BLaER1 (cell line): Measurements from ENCODE around the gene CDC42BPB.

Source experiments
- H3K27ac ChIP-seq: shearing (Covaris generic); formaldehyde crosslinking; 2 replicates; pipeline ENCODE4 v1.8.1; 2022
- H3K27me3 ChIP-seq: shearing (Covaris generic); formaldehyde crosslinking; 2 replicates; pipeline ENCODE4 v1.8.1; 2022
- H3K36me3 ChIP-seq: shearing (Covaris generic); formaldehyde crosslinking; 2 replicates; pipeline ENCODE4 v1.8.1; 2022
- H3K4me1 ChIP-seq: shearing (Covaris generic); formaldehyde crosslinking; 2 replicates; pipeline ENCODE4 v1.8.1; 2022
- H3K4me2 ChIP-seq: shearing (Covaris generic); formaldehyde crosslinking; 2 replicates; pipeline ENCODE4 v1.8.1; 2022
- H3K4me3 ChIP-seq: shearing (Covaris generic); formaldehyde crosslinking; 2 replicates; pipeline ENCODE4 v1.8.1; 2022
- H3K9ac ChIP-seq: shearing (Covaris generic); formaldehyde crosslinking; 2 replicates; pipeline ENCODE4 v1.8.1; 2022
- H3K9me3 ChIP-seq: shearing (Covaris generic); formaldehyde crosslinking; 2 replicates; pipeline ENCODE4 v1.8.1; 2022
- H4K20me1 ChIP-seq: shearing (Covaris generic); formaldehyde crosslinking; 2 replicates; pipeline ENCODE4 v1.8.1; 2022
- Cebpa-rat ChIP-seq: shearing (Covaris generic); IDR thresholded peaks from 2 replicates; pipeline ENCODE4 v1.8.1; 2022

Gene CDC42BPB

DNA sequence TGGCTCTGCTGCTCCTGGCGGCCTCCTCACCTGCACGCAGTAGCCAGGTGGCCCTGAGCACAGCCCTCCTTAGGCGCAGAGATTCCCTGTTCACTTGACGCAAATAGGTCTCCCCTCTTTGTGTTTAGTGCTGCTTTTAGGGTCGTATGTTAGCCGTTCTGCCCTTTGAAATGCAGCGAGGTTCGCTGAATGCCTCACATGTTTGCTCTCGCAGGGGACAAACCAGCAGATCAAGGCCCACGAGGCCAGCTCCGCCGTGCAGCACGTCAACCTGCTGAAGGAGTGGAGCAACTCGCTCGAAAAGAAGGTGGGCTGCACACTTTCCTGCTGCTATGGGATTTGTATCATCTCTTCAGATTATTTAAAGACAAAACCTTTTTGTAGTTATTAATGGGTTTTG, 166.2 kb downstream of the CDC42BPB start:
- no peak overlapping the region for H3K27ac ChIP-seq
- H3K36me3 ChIP-seq, result peaks cover 76% of the 10 kb centered on the region

GRCh38 chr14:102889615-102890014, 167.7 kb downstream of the CDC42BPB start:
- Histone ChIP-seq H3K36me3 (peaks cover 76% of the 10 kb centered on the region), H3K4me2 (no peak overlapping the region), H3K4me3 (no peak overlapping the region), H3K9ac (no peak overlapping the region), H4K20me1 (no peaks in the 10 kb centered on the region), H3K9me3 (no peaks in the 10 kb centered on the region), H3K27ac (no peak overlapping the region), H3K4me1 (peaks cover 20% of the 10 kb centered on the region), H3K27me3 (no peaks in the 10 kb centered on the region)
- TF ChIP-seq Cebpa-rat, result no peak

More for the DNA sequence above, 166.2 kb downstream of the CDC42BPB start:
- TF ChIP-seq Cebpa-rat, result no peak
- H3K4me1 ChIP-seq, result peaks cover 13% of the 10 kb centered on the region
- H3K4me3 ChIP-seq, result no peak overlapping the region
- no peaks in the 10 kb centered on the region for H3K9me3 ChIP-seq
- H3K4me2 ChIP-seq, result no peak overlapping the region
- H3K9ac ChIP-seq, result no peak overlapping the region
- H3K27me3 ChIP-seq, result no peaks in the 10 kb centered on the region
- H4K20me1 ChIP-seq, result no peaks in the 10 kb centered on the region

DNA sequence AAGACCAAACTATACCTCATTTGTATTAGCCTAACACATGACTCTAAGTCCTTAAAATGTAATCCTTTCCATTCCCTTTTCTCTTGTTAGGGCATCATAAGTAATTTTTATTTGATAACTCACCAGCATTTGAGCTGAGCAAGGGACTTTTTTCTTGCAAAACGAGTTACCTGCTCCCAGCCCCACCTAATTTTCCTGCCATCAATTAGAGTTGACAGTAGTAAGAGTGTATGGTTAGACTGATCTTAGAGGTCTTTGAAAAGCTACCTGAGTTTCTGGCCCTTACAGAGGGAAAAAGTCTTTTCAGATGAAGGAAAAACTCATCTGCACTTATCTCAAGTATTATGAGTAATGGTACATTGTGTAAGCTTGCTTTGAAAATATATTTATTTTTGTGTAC, 168.6 kb downstream of the CDC42BPB start:
- no peak overlapping the region for H3K4me2 ChIP-seq
- H3K27ac ChIP-seq, result no peak overlapping the region
- no peaks in the 10 kb centered on the region for H3K27me3 ChIP-seq
- H4K20me1 ChIP-seq, result no peaks in the 10 kb centered on the region
- H3K4me3 ChIP-seq, result no peak overlapping the region
- peaks cover 18% of the 10 kb centered on the region for H3K4me1 ChIP-seq
- H3K9me3 ChIP-seq, result no peaks in the 10 kb centered on the region
- peaks cover 75% of the 10 kb centered on the region for H3K36me3 ChIP-seq
- no peak for TF ChIP-seq Cebpa-rat
- H3K9ac ChIP-seq, result no peak overlapping the region

GRCh38 chr14:102885737-102886447, 171.5 kb downstream of the CDC42BPB start:
- no peaks in the 10 kb centered on the region for H4K20me1 ChIP-seq
- no peak overlapping the region for H3K27ac ChIP-seq
- no peak for TF ChIP-seq Cebpa-rat
- no peaks in the 10 kb centered on the region for H3K9me3 ChIP-seq
- H3K4me2 ChIP-seq, result no peak overlapping the region
- H3K4me3 ChIP-seq, result no peak overlapping the region
- H3K4me1 ChIP-seq, result peaks cover 8% of the 10 kb centered on the region
- no peak overlapping the region for H3K9ac ChIP-seq
- H3K36me3 ChIP-seq, result peaks cover 72% of the 10 kb centered on the region
- no peaks in the 10 kb centered on the region for H3K27me3 ChIP-seq

- Histone ChIP-seq H3K9ac (no peak overlapping the region), H3K27me3 (no peaks in the 10 kb centered on the region), H3K9me3 (no peaks in the 10 kb centered on the region), H4K20me1 (no peaks in the 10 kb centered on the region), H3K4me3 (no peak overlapping the region), H3K4me2 (no peak overlapping the region), H3K27ac (no peak overlapping the region), H3K36me3 (peaks cover 81% of the 10 kb centered on the region), H3K4me1 (peaks cover 8% of the 10 kb centered on the region)
- no peak for TF ChIP-seq Cebpa-rat
These were observed 173.8 kb downstream of the CDC42BPB start for GRCh38 chr14:102883554-102883953.

- no peaks in the 10 kb centered on the region for H3K27me3 ChIP-seq
- H4K20me1 ChIP-seq, result no peaks in the 10 kb centered on the region
- H3K4me2 ChIP-seq, result no peak overlapping the region
- peaks cover 81% of the 10 kb centered on the region for H3K36me3 ChIP-seq
- H3K9me3 ChIP-seq, result no peaks in the 10 kb centered on the region
- H3K4me3 ChIP-seq, result no peak overlapping the region
- H3K27ac ChIP-seq, result no peak overlapping the region
- H3K9ac ChIP-seq, result no peak overlapping the region
- H3K4me1 ChIP-seq, result peaks cover 8% of the 10 kb centered on the region
- no peak for TF ChIP-seq Cebpa-rat
These were observed 174.2 kb downstream of the CDC42BPB start for GRCh38 chr14:102883089-102883541.
